ENCODE data around the gene RNF26. TPM values are rescaled to one million over a fixed set of nuclear protein-coding genes. Genes with fewer than 3 reads are reported as not detected.
"Not testable (repeated sequence)": the region's sequence is repeated elsewhere in the genome, so short reads cannot be mapped to it uniquely, and the experiment has no call there.

Gene RNF26
- total RNA-seq, 1 donor, result 9.4 TPM

DNA sequence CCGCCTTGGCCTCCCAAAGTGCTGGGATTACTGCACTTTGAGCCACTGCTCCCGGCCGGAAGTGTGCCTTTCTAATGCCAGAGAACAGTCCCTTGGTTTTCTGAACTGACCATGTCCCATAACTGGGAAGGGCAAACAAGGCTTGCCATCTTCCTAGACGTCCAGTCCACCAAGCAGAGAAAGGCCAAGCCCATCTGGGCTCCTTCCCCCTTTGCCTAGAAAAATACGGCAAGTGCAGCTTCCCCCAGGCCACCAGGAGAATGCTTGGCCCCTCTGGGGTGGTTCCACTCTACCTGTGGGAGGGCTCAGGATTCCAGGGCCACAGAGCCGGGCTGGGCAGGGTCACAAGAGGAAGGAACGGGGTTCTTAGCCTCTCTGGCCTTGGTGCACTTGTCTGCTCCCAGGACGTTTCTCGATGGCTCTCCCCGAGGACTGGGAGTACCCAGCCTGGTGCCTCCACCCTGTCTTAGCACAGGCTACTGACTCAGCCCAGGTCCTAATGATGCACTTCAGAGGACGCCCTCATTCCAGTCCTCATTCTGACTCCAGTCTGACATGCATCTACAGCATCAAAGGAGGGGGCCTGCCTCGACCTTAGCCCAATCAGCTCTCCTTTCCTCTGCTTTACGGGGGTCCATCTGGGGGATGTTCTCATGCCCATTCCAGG is 46.0 kb downstream of the RNF26 start:
- no peak for DNase-seq (ENCODE audit: low read depth in 2 of 3, low spot score in 2 of 3)

DNA sequence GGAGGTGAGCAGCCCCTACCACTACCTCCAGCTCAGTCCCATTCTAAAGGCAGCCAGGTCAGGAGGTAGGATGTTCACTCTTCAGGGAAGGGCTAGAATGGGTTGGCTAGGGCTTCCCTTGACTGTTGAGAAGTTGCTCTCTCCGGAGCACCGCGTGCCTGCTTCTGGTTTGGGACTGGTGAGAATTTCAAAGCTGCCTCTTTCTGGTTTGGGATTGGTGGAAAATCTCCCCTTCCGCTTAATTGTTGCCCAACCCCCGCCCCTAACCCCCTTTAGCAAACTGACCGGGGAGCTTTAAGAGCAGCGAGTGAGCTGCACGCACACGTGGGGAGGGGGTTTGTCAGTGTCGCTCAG is 46.5 kb downstream of the RNF26 start:
- DNase-seq (ENCODE audit: low read depth in 2 of 3, low spot score in 2 of 3), result peak in 1 of 3 donors; percentile 19

DNA sequence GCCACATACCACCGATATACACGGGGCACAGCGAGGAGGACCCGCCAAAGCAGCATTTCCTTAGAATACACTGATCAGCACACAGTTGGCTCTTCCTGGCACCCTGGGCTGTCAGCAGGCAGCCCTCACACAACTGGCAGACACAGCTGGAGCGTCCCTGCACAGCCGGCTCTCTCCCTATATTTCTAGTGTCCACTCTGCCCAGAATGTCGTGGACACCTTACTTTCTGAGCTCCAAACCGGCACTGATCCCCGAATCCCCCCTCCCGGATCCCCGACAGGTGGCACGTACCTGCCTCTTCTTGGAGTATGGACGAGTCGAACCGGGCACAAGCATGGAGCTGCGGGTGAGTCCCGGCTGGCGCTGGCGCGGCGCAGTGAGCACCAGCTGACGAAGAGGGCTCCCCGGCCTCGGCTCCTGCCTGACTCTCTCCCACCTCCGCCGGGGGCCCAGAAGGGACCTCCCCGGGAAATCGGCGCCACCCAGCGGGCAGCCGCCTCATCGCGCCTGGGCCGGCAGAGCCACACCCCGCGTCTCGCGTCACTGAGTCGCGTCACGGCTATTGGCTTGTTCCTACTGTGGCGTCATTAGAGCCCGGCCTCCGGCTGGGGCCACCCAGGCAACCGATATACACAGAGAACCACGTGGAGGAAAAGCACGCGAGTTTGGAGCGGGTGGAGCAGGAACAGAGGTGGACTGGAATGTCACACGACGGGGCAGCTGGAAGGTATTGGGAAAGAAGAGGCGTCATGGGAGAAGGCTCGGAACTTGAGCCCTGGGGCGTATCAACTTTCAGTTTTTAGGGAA is 47.1 kb downstream of the RNF26 start, which contains the start of gene USP2:
TSS of gene USP2 (minus strand) at position 510 of the 808 bp plus-strand sequence. CDS start 8,210 bp downstream, outside the sequence.
- peak; percentile 94 to 96 (median 95) for DNase-seq (ENCODE audit: low read depth in 2 of 3, low spot score in 2 of 3)

DNA sequence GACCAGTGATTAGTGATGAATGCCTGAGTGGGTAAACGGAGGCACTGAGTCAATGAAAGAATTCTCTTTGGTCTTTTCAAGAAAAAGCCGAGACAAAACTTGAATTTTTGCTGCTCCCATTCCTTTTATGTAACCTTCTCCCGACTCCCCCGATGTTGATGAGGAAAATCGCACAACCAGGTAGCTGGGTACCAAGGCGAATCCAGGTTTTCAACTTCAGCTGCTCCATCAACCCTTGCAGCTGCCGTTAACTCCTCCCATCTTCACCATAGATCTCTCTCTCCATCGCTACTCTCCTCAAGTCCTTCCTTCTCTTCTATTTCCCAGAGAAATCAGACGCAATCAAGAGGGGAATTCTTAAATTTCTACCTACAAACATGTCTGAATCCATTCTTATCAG is 47.8 kb downstream of the RNF26 start:
- DNase-seq (ENCODE audit: low read depth in 2 of 3, low spot score in 2 of 3), result no peak

DNA sequence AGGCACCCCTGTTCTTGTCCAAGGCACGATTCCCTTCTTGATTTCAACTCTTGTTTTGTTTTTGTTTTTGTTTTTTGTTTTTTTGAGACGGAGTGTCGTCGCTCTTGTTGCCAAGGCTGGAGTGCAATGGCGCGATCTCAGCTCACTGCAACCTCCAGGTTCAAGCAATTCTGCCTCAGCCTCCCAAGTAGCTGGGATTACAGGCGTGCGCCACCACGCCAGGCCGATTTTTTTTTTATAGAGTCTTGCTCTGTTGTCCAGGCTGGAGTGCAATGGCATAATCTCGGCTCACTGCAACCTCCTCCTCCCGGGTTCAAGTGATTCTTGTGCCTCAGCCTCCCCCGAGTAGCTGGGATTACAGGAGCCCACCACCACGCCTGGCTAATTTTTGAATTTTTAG is 48.2 kb downstream of the RNF26 start:
- not testable (repeated sequence) for DNase-seq (ENCODE audit: low read depth in 2 of 3, low spot score in 2 of 3)

DNA sequence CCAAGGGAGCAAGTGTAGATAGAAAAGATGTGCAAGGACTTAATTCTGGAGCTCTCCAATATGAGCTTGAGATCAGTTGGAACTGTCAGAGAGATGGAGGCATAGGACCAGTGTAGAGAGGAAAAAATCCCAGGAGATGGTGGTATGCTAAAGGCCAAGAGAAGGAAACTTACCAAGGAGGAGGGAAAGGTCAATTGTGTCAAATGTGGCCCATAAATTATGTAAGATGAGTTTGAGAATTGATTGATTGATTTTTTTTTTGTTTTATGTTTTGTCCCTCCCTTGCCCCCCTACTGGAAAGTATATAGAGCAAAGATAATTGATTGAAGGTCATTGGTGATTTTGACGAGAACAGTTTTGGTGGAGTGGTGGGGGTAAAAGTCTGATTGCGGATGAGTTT is 50.0 kb downstream of the RNF26 start:
- no peak for DNase-seq (ENCODE audit: low read depth in 2 of 3, low spot score in 2 of 3)

Small RNA genes within 50 kb of the gene (small RNA-seq; reads per million reads assigned to genes)
- gene RF01225 (not detected), gene RNU6-262P (not detected)

Other genes starting within 250 kb of the RNF26 start
- gene HMBS, start 249.6 kb upstream of the RNF26 start, total RNA-seq, result 9.2 TPM
- gene DPAGT1, start 232.7 kb upstream of the RNF26 start, total RNA-seq, result 27.2 TPM
- gene C2CD2L, start 227.2 kb upstream of the RNF26 start, total RNA-seq, result 7.8 TPM
- gene HINFP, start 212.9 kb upstream of the RNF26 start, total RNA-seq, result 27.5 TPM
- under 0.01 TPM for gene ABCG4, start 185.5 kb upstream of the RNF26 start, total RNA-seq
- 44.4 TPM for gene NLRX1, start 165.8 kb upstream of the RNF26 start, total RNA-seq
- gene NHERF4, start 149.1 kb upstream of the RNF26 start, total RNA-seq, result 0.81 TPM
- 7.8 TPM for gene CBL, start 128.2 kb upstream of the RNF26 start, total RNA-seq
- 1.3 TPM for gene MCAM, start 17.4 kb upstream of the RNF26 start, total RNA-seq
- under 0.01 TPM for gene C1QTNF5, start 6.4 kb downstream of the RNF26 start, total RNA-seq
- not detected for gene MFRP, start 12.2 kb downstream of the RNF26 start, total RNA-seq
- 0.54 TPM for gene USP2, start 47.2 kb downstream of the RNF26 start, total RNA-seq
- 2.2 TPM for gene THY1, start 88.6 kb downstream of the RNF26 start, total RNA-seq